ENCODE results near the gene AMBRA1.
"Not testable (repeated sequence)": the region's sequence is repeated elsewhere in the genome, so short reads cannot be mapped to it uniquely, and the experiment has no call there.

Gene AMBRA1

GRCh38 chr11:46599340-46600193 is 5.7 kb upstream of the AMBRA1 start:
- no peaks in the 10 kb centered on the region for H3K9me3 Mint-ChIP-seq
- no peak overlapping the region for H3K4me3 Mint-ChIP-seq
- peaks cover under 1% of the 10 kb centered on the region for H3K4me1 Mint-ChIP-seq (ENCODE audit: low read depth)
- no peak overlapping the region for H3K27ac Mint-ChIP-seq
- no peaks in the 10 kb centered on the region for H3K27me3 Mint-ChIP-seq
- peaks cover 5% of the 10 kb centered on the region for H3K36me3 Mint-ChIP-seq (ENCODE audit: low read depth)

- Mint-ChIP-seq H3K9me3 (no peaks in the 10 kb centered on the region), H3K4me3 (no peak overlapping the region), H3K36me3 (ENCODE audit: low read depth) (no peaks in the 10 kb centered on the region), H3K27me3 (no peaks in the 10 kb centered on the region), H3K4me1 (ENCODE audit: low read depth) (peaks cover 14% of the 10 kb centered on the region), H3K27ac (no peak overlapping the region)
Observed at GRCh38 chr11:46597609-46598219, 3.9 kb upstream of the AMBRA1 start.

- H3K36me3 Mint-ChIP-seq (ENCODE audit: low read depth): no peaks in the 10 kb centered on the region
- no peaks in the 10 kb centered on the region for H3K9me3 Mint-ChIP-seq
- H3K27ac Mint-ChIP-seq: no peak overlapping the region
- H3K27me3 Mint-ChIP-seq: no peaks in the 10 kb centered on the region
- H3K4me1 Mint-ChIP-seq (ENCODE audit: low read depth): peaks cover 20% of the 10 kb centered on the region
- H3K4me3 Mint-ChIP-seq: no peak overlapping the region
Observed at GRCh38 chr11:46597155-46597554, 3.3 kb upstream of the AMBRA1 start.

GRCh38 chr11:46594785-46595184 is 962 bp upstream of the AMBRA1 start:
- peak overlapping the region; percentile 99 for H3K4me3 Mint-ChIP-seq
- H3K9me3 Mint-ChIP-seq: no peaks in the 10 kb centered on the region
- no peaks in the 10 kb centered on the region for H3K36me3 Mint-ChIP-seq (ENCODE audit: low read depth)
- no peaks in the 10 kb centered on the region for H3K27me3 Mint-ChIP-seq
- H3K4me1 Mint-ChIP-seq (ENCODE audit: low read depth): peaks cover 37% of the 10 kb centered on the region
- H3K27ac Mint-ChIP-seq: peak overlapping the region; percentile 97

- peak overlapping the region; percentile 97 for H3K27ac Mint-ChIP-seq
Observed at GRCh38 chr11:46594374-46594700, 514 bp upstream of the AMBRA1 start.

GRCh38 chr11:46590740-46591605 is 2.9 kb downstream of the AMBRA1 start:
- peak overlapping the region; percentile 3 for H3K27ac Mint-ChIP-seq
- no peaks in the 10 kb centered on the region for H3K9me3 Mint-ChIP-seq
- H3K27me3 Mint-ChIP-seq: no peaks in the 10 kb centered on the region
- no peaks in the 10 kb centered on the region for H3K36me3 Mint-ChIP-seq (ENCODE audit: low read depth)
- H3K4me3 Mint-ChIP-seq: peak overlapping the region; percentile 20
- peaks cover 57% of the 10 kb centered on the region for H3K4me1 Mint-ChIP-seq (ENCODE audit: low read depth)

More at GRCh38 chr11:46594374-46594700, 514 bp upstream of the AMBRA1 start:
- H3K4me1 Mint-ChIP-seq (ENCODE audit: low read depth): peaks cover 42% of the 10 kb centered on the region
- H3K9me3 Mint-ChIP-seq: no peaks in the 10 kb centered on the region
- H3K27me3 Mint-ChIP-seq: no peaks in the 10 kb centered on the region
- H3K36me3 Mint-ChIP-seq (ENCODE audit: low read depth): no peaks in the 10 kb centered on the region
- peak overlapping the region; percentile 99 for H3K4me3 Mint-ChIP-seq

GRCh38 chr11:46588915-46589314 is 4.9 kb downstream of the AMBRA1 start:
- Mint-ChIP-seq H3K4me3 (no peak overlapping the region), H3K9me3 (no peaks in the 10 kb centered on the region), H3K27ac (no peak overlapping the region), H3K27me3 (no peaks in the 10 kb centered on the region), H3K36me3 (ENCODE audit: low read depth) (no peaks in the 10 kb centered on the region), H3K4me1 (ENCODE audit: low read depth) (peaks cover 50% of the 10 kb centered on the region)

- Mint-ChIP-seq H3K4me3 (no peak overlapping the region), H3K27ac (no peak overlapping the region), H3K4me1 (ENCODE audit: low read depth) (peaks cover 48% of the 10 kb centered on the region), H3K9me3 (no peaks in the 10 kb centered on the region), H3K27me3 (no peaks in the 10 kb centered on the region), H3K36me3 (ENCODE audit: low read depth) (no peaks in the 10 kb centered on the region)
Observed at GRCh38 chr11:46588131-46588530, 5.7 kb downstream of the AMBRA1 start.

- not testable (repeated sequence) for H3K4me3 Mint-ChIP-seq, H3K27me3 Mint-ChIP-seq, H3K9me3 Mint-ChIP-seq, H3K27ac Mint-ChIP-seq
- Mint-ChIP-seq H3K4me1 (ENCODE audit: low read depth) (peaks cover 22% of the 10 kb centered on the region), H3K36me3 (ENCODE audit: low read depth) (peaks cover 18% of the 10 kb centered on the region)
Observed at GRCh38 chr11:46583513-46583912, 10.3 kb downstream of the AMBRA1 start.

GRCh38 chr11:46582588-46582987 is 11.2 kb downstream of the AMBRA1 start:
- H3K27me3 Mint-ChIP-seq: no peaks in the 10 kb centered on the region
- no peaks in the 10 kb centered on the region for H3K9me3 Mint-ChIP-seq
- peaks cover 18% of the 10 kb centered on the region for H3K36me3 Mint-ChIP-seq (ENCODE audit: low read depth)
- H3K4me1 Mint-ChIP-seq (ENCODE audit: low read depth): peaks cover 15% of the 10 kb centered on the region
- H3K27ac Mint-ChIP-seq: no peak overlapping the region
- no peak overlapping the region for H3K4me3 Mint-ChIP-seq

GRCh38 chr11:46577058-46577457 is 16.8 kb downstream of the AMBRA1 start:
- Mint-ChIP-seq H3K9me3 (no peaks in the 10 kb centered on the region), H3K27me3 (no peaks in the 10 kb centered on the region), H3K4me1 (ENCODE audit: low read depth) (peaks cover 27% of the 10 kb centered on the region), H3K36me3 (ENCODE audit: low read depth) (peaks cover 27% of the 10 kb centered on the region), H3K4me3 (no peak overlapping the region), H3K27ac (no peak overlapping the region)

GRCh38 chr11:46574656-46575055 is 19.2 kb downstream of the AMBRA1 start:
- peaks cover 19% of the 10 kb centered on the region for H3K36me3 Mint-ChIP-seq (ENCODE audit: low read depth)
- no peak overlapping the region for H3K4me3 Mint-ChIP-seq
- peaks cover 28% of the 10 kb centered on the region for H3K4me1 Mint-ChIP-seq (ENCODE audit: low read depth)
- H3K27me3 Mint-ChIP-seq: no peaks in the 10 kb centered on the region
- H3K9me3 Mint-ChIP-seq: no peaks in the 10 kb centered on the region
- H3K27ac Mint-ChIP-seq: peak overlapping the region; percentile 10

- Mint-ChIP-seq H3K27me3 (no peaks in the 10 kb centered on the region), H3K27ac (no peak overlapping the region), H3K36me3 (ENCODE audit: low read depth) (peaks cover 10% of the 10 kb centered on the region), H3K9me3 (no peaks in the 10 kb centered on the region), H3K4me3 (no peak overlapping the region), H3K4me1 (ENCODE audit: low read depth) (peaks cover 22% of the 10 kb centered on the region)
Observed at GRCh38 chr11:46570790-46571398, 22.9 kb downstream of the AMBRA1 start.

- Mint-ChIP-seq H3K27me3 (no peaks in the 10 kb centered on the region), H3K36me3 (ENCODE audit: low read depth) (peaks cover 4% of the 10 kb centered on the region), H3K9me3 (no peaks in the 10 kb centered on the region), H3K27ac (no peak overlapping the region), H3K4me1 (ENCODE audit: low read depth) (peaks cover 31% of the 10 kb centered on the region), H3K4me3 (no peak overlapping the region)
Observed at GRCh38 chr11:46565232-46565840, 28.5 kb downstream of the AMBRA1 start.

Measured in stimulated activated naive CD8-positive, alpha-beta T cell treated with anti-CD3 and anti-CD28 coated beads, Interleukin-15, Interleukin-2, amounts not matched to agents 100 ng/mL and 50 ng/mL, for 24 hours (primary cell).